H9 (cell line): ENCODE results near the gene APOBEC3H. TPM values are rescaled to one million over a fixed set of nuclear protein-coding genes. Genes with fewer than 3 reads are reported as not detected.

ENCODE experiments used
- DNase-seq: peaks from one replicate; pipeline ENCODE4 v3.0.0-alpha.2; 2017
- H2AFZ ChIP-seq: one replicate; pipeline ENCODE4 v1.6.1; 2013; ENCODE audit warnings: mild to moderate bottlenecking, low read length, control low read depth, moderate library complexity
- H2AK5ac ChIP-seq: 2 replicates; pipeline ENCODE4 v1.6.1; 2013; ENCODE audit warnings: low read length, control low read depth, mixed read lengths; ENCODE audit not compliant: insufficient read length
- H2BK120ac ChIP-seq: one replicate; pipeline ENCODE4 v1.6.1; 2013; ENCODE audit warnings: low read depth, mild to moderate bottlenecking, low read length, control low read depth, inconsistent platforms; ENCODE audit not compliant: poor library complexity, severe bottlenecking
- H2BK12ac ChIP-seq: 2 replicates; pipeline ENCODE4 v1.6.1; 2013; ENCODE audit warnings: low read length, control low read depth, mixed read lengths, low read depth; ENCODE audit not compliant: insufficient read length
- H2BK15ac ChIP-seq: 2 replicates; pipeline ENCODE4 v1.6.1; 2013; ENCODE audit warnings: low read depth, low read length, control low read depth
- H2BK20ac ChIP-seq: one replicate; pipeline ENCODE4 v1.6.1; 2013; ENCODE audit warnings: low read depth, mild to moderate bottlenecking, low read length, control low read depth, inconsistent platforms; ENCODE audit not compliant: poor library complexity, severe bottlenecking
- H2BK5ac ChIP-seq: 2 replicates; pipeline ENCODE4 v1.6.1; 2013; ENCODE audit warnings: low read length, control low read depth, mixed read lengths; ENCODE audit not compliant: insufficient read length
- H3K14ac ChIP-seq: 2 replicates; pipeline ENCODE4 v1.6.1; 2013; ENCODE audit warnings: low read length, control low read depth; ENCODE audit not compliant: insufficient read depth
- H3K18ac ChIP-seq: 2 replicates; pipeline ENCODE4 v1.6.1; 2013; ENCODE audit warnings: low read depth, mild to moderate bottlenecking, mixed read lengths, low read length, control low read depth; ENCODE audit not compliant: insufficient read length
- H3K23ac ChIP-seq: 2 replicates; pipeline ENCODE4 v1.6.1; 2013; ENCODE audit warnings: low read length, control low read depth, mixed read lengths, low read depth; ENCODE audit not compliant: insufficient read length
- H3K23me2 ChIP-seq: 2 replicates; pipeline ENCODE4 v1.6.1; 2013; ENCODE audit warnings: low read depth, mild to moderate bottlenecking, mixed read lengths, low read length, control low read depth; ENCODE audit not compliant: insufficient read length, poor library complexity, severe bottlenecking
- H3K27ac ChIP-seq: 2 replicates; pipeline ENCODE4 v1.5.1; 2013; ENCODE audit warnings: low read length, control low read depth, mixed read lengths, low read depth; ENCODE audit not compliant: insufficient read length
- H3K27me3 ChIP-seq: 2 replicates; pipeline ENCODE4 v1.6.1; 2013; ENCODE audit warnings: low read length, control low read depth, inconsistent platforms; ENCODE audit not compliant: insufficient read depth
- H3K4ac ChIP-seq: 2 replicates; pipeline ENCODE4 v1.6.1; 2013; ENCODE audit warnings: low read depth, mild to moderate bottlenecking, control low read depth, inconsistent platforms, low read length, moderate library complexity
- H3K4me1 ChIP-seq: 2 replicates; pipeline ENCODE4 v1.6.1; 2013; ENCODE audit warnings: low read length, control low read depth, inconsistent platforms; ENCODE audit not compliant: insufficient read depth
- H3K4me2 ChIP-seq: 2 replicates; pipeline ENCODE4 v1.6.1; 2013; ENCODE audit warnings: low read length, control low read depth, mixed read lengths; ENCODE audit not compliant: insufficient read length, insufficient read depth
- H3K56ac ChIP-seq: 2 replicates; pipeline ENCODE4 v1.6.1; 2013; ENCODE audit warnings: low read depth, mild to moderate bottlenecking, mixed read lengths, low read length, control low read depth; ENCODE audit not compliant: insufficient read length
- H3K79me1 ChIP-seq: 2 replicates; pipeline ENCODE4 v1.6.1; 2013; ENCODE audit warnings: low read depth, mild to moderate bottlenecking, moderate library complexity, low read length, control low read depth, inconsistent platforms; ENCODE audit not compliant: insufficient read depth, poor library complexity, severe bottlenecking
- H3K79me2 ChIP-seq: 2 replicates; pipeline ENCODE4 v1.6.1; 2013; ENCODE audit warnings: low read length, control low read depth, inconsistent platforms; ENCODE audit not compliant: insufficient read depth
- H3K9ac ChIP-seq: 2 replicates; pipeline ENCODE4 v1.6.1; 2013; ENCODE audit warnings: low read length, control low read depth, mixed read lengths; ENCODE audit not compliant: insufficient read length; ENCODE audit errors: extremely low read depth
- H3K9me3 ChIP-seq: one replicate; pipeline ENCODE4 v1.6.1; 2013; ENCODE audit warnings: low read depth, low read length, inconsistent platforms; ENCODE audit not compliant: control insufficient read depth
- H3T11ph ChIP-seq: one replicate; pipeline ENCODE4 v1.6.1; 2013; ENCODE audit warnings: mild to moderate bottlenecking, low read length, control low read depth, inconsistent platforms
- H4K20me1 ChIP-seq: one replicate; pipeline ENCODE4 v1.6.1; 2013; ENCODE audit not compliant: control insufficient read depth, insufficient read length, insufficient read depth
- H4K5ac ChIP-seq: 2 replicates; pipeline ENCODE4 v1.6.1; 2013; ENCODE audit warnings: low read depth, mild to moderate bottlenecking, mixed read lengths, low read length, control low read depth; ENCODE audit not compliant: insufficient read length
- H4K8ac ChIP-seq: replicated peaks from 2 replicates; pipeline ENCODE4 v1.6.1; 2013; ENCODE audit warnings: low read length, control low read depth, mixed read lengths, low read depth; ENCODE audit not compliant: insufficient read length
- H4K91ac ChIP-seq: 2 replicates; pipeline ENCODE4 v1.6.1; 2013; ENCODE audit warnings: low read depth, mild to moderate bottlenecking, moderate library complexity, mixed read lengths, low read length, control low read depth; ENCODE audit not compliant: insufficient read length
- H3K27ac Mint-ChIP-seq, 3 experiments: 2 replicates in 2 of 3; 3 replicates in 1 of 3; pipeline ENCODE4 v1.8.0; 2020 to 2021; ENCODE audit warnings: mixed read lengths in 3 of 3, mild to moderate bottlenecking in 1 of 3, moderate library complexity in 1 of 3
- H3K27me3 Mint-ChIP-seq: 2 replicates; pipeline ENCODE4 v1.8.0; 2021; ENCODE audit warnings: low read depth, mild to moderate bottlenecking, moderate library complexity, mixed read lengths
- H3K36me3 Mint-ChIP-seq, 3 experiments: 2 replicates in 2 of 3; 3 replicates in 1 of 3; pipeline ENCODE4 v1.8.0; 2020 to 2021; ENCODE audit warnings: low read depth in 3 of 3, mixed read lengths in 3 of 3; ENCODE audit not compliant: insufficient read depth in 1 of 3
- H3K4me1 Mint-ChIP-seq, 2 experiments: 2 replicates each; pipeline ENCODE4 v1.8.0; 2020; ENCODE audit warnings: mixed read lengths in 2 of 2
- H3K4me3 Mint-ChIP-seq, 2 experiments: 2 replicates in 1 of 2; 3 replicates in 1 of 2; pipeline ENCODE4 v1.8.0; 2020 to 2021; ENCODE audit warnings: mild to moderate bottlenecking in 2 of 2, mixed read lengths in 2 of 2, moderate library complexity in 1 of 2
- H3K9me3 Mint-ChIP-seq, 2 experiments: 2 replicates in 1 of 2; 3 replicates in 1 of 2; pipeline ENCODE4 v1.8.0; 2020; ENCODE audit warnings: mild to moderate bottlenecking in 2 of 2, mixed read lengths in 2 of 2, moderate library complexity in 1 of 2
- CTCF ChIP-seq: fragments of 200-600 bp; sonication (generic); conservative IDR thresholded peaks from 3 replicates; pipeline ENCODE4 v1.8.0; 2021; ENCODE audit warnings: antibody characterized with exemption, mild to moderate bottlenecking
- WGBS: extraction: QIAGEN DNeasy Blood & Tissue Kit; methylation state at CpG from one replicate; pipeline ENCODE4 v1.1.7; 2013; ENCODE audit warnings: missing lambda C conversion rate, low lambda C conversion rate, mixed read lengths; ENCODE audit not compliant: insufficient read length; ENCODE audit errors: extremely low coverage; 5-methylcytosine and 5-hydroxymethylcytosine counted together
- total RNA-seq: library from RNA; stranded (reverse); gene quantifications from 2 replicates; pipeline ENCODE4 v1.2.1, GENCODE V29; 2021

APOBEC3H gene
- total RNA-seq, 1 experiment from 2014 or later: 0.48 TPM

GRCh38 chr22:39098026-39098425 is 982 bp downstream of the APOBEC3H start:
- peak; percentile 81 for DNase-seq
- WGBS: no CpG with 5 or more reads among the region's 6 CpGs
- Histone ChIP-seq H2BK5ac (no peak overlapping the region), H3K27me3 (no peaks in the 10 kb centered on the region), H2AFZ (no peak overlapping the region), H4K8ac (no peak overlapping the region), H4K91ac (no peak overlapping the region), H2AK5ac (no peak overlapping the region), H3K23me2 (peaks cover 2% of the 10 kb centered on the region), H3K9me3 (no peaks in the 10 kb centered on the region), H3K27ac (no peak overlapping the region), H3K18ac (no peak overlapping the region), H3K56ac (no peak overlapping the region), H3K4me1 (no peaks in the 10 kb centered on the region; the same call in 1 of the 2 replicates), H4K20me1 (no peaks in the 10 kb centered on the region), H3K79me2 (no peaks in the 10 kb centered on the region), H3K9ac (no peak overlapping the region), H3K4me2 (no peak overlapping the region), H2BK120ac (no peak overlapping the region), H2BK12ac (no peak overlapping the region), H3K4ac (no peak overlapping the region), H4K5ac (no peak overlapping the region), H3K23ac (no peak overlapping the region), H3T11ph (no peak overlapping the region), H2BK20ac (no peak overlapping the region), H3K79me1 (no peaks in the 10 kb centered on the region), H2BK15ac (no peak overlapping the region), H3K14ac (no peak overlapping the region)
- TF ChIP-seq CTCF: no peak
- no peak overlapping the region; a peak in 1 of 5 replicates for H3K4me3 Mint-ChIP-seq
- H3K4me1 Mint-ChIP-seq: peaks cover 32 to 45% of the 10 kb centered on the region in 2 experiments
- H3K27me3 Mint-ChIP-seq: peaks cover 2% of the 10 kb centered on the region
- H3K9me3 Mint-ChIP-seq: no peaks in the 10 kb centered on the region; a peak in 1 of 5 replicates
- no peaks in the 10 kb centered on the region for H3K36me3 Mint-ChIP-seq
- H3K27ac Mint-ChIP-seq: peak overlapping the region; percentile 85 to 92 (median 86); a peak in 6 of 7 replicates
